HG03442 (cell line): Measurements from ENCODE around the gene ATP2B1.
A peak's percentile ranks its signal among the peaks of the same experiment; 100 is the strongest.
"Not testable (repeated sequence)": the region's sequence is repeated elsewhere in the genome, so short reads cannot be mapped to it uniquely, and the experiment has no call there.

ENCODE experiments used
- ATAC-seq: cut with Tn5 transposase; IDR thresholded peaks from one replicate; pipeline ENCODE4 v1.9.1; 2021; ENCODE audit warnings: mild to moderate bottlenecking, moderate library complexity; ENCODE audit not compliant: unreplicated experiment

Gene ATP2B1

DNA sequence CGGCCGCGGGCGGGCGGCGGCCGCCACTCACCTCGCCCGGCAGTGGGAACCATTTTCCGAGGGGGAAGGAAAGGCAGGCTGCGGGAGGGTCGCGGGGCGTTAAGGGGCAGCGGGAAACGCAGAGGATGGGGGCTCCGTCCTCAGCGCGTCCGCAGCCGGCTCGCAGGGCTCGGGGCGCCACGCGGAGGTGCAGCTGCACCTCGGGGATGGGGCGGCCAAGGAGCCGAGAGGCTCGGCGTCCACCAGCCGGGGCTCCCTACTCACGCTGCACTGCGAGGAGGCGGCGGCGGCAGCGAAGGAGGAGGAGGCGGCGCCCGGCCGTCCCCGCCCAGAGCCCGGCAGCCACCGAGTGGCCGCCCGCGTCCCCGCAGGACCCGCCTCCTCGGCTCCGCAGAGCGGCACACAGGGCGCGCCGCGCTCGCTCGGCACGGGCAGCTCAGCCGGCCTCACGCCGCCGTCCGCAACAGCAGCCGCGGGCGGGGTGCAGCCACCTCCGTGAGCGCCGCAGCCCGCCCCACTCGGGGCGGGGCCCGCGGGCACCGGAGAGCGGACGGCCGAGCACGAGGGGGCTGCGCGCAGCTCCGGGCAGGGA is at the start of gene ATP2B1:
Gene ATP2B1 (minus strand): TSS at position 274 of the 592 bp plus-strand sequence. CDS start 52,952 bp downstream, outside the sequence.
- peak; percentile 55 for ATAC-seq

DNA sequence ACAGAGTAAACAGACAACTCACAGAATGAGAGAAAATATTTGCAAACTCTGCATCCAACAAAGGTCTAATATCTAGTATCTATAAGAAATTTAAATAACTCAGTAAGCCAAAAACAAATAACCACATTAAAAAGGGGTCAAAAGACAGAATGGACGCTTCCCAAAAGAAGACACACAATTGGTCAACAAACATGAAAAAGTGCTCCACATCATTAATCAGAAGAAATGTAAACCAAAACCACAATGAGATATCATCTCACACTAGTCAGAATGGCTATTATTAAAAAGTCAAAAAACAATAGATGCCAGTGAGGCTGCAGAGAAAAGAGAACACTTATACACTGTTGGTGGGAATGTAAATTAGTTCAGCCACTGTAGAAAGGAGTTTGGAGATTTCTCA is 49.3 kb upstream of the ATP2B1 start:
- ATAC-seq: not testable (repeated sequence)

DNA sequence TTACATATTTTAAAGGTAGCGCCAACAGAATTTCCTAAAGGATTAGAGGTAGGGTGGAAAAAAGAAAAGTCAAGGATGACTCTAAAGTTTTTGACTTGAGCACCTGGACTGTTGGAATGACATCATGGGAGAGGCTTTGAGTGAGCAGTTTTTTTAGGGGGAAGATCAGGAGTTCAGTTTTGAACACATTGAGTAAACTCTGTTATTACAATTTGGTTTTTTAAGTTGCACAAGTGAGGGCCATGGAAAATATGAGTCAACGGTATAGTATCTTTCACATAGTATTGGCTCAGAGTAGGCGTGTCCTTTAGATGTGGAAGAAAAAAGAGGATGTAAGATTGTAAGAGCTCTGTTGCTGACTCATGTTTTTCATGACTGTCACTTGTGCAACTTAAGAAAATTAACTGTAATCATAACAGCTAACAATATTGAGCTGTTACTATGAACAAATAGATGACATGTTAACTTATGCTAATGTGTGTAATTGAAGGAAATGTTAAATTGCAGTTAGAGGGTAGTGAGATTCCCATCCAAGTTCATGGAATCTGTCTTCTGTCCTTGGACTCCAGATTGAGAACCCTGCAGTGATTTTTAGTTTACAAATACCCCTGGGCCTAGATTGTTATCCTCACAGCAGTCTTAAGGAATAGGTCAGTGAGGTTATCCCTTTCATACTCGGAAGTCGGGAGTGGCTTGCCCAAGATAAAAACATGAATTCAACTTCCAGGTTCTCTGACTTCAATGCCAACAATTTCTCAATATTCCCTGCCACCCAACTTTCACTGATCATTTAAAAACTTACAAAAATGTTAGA is 48.2 kb upstream of the ATP2B1 start:
- peak; percentile 96 for ATAC-seq

DNA sequence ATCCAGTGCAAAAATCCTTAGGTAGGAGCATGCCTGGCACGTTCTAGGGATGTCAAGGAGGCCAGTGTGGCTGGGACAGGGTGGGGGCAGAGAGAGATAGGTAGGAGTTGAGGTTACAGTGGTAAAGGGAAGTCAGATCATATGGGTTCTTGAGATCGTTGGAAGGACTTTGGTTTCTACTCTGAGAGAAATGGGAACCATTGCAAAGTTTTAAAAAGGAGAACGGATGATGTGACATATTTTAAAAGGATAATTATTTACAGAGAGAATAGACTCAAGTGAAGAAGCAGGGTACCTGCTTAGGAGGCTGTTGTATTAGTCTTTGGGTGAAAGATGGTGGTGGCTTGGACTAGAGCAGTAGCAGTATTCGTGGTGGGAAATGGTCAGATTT is 47.6 kb upstream of the ATP2B1 start:
- ATAC-seq: no peak

- no peak for ATAC-seq
Observed at GRCh38 chr12:89753997-89754396, 45.4 kb upstream of the ATP2B1 start.

GRCh38 chr12:89752341-89752740 is 43.7 kb upstream of the ATP2B1 start:
- ATAC-seq: no peak

DNA sequence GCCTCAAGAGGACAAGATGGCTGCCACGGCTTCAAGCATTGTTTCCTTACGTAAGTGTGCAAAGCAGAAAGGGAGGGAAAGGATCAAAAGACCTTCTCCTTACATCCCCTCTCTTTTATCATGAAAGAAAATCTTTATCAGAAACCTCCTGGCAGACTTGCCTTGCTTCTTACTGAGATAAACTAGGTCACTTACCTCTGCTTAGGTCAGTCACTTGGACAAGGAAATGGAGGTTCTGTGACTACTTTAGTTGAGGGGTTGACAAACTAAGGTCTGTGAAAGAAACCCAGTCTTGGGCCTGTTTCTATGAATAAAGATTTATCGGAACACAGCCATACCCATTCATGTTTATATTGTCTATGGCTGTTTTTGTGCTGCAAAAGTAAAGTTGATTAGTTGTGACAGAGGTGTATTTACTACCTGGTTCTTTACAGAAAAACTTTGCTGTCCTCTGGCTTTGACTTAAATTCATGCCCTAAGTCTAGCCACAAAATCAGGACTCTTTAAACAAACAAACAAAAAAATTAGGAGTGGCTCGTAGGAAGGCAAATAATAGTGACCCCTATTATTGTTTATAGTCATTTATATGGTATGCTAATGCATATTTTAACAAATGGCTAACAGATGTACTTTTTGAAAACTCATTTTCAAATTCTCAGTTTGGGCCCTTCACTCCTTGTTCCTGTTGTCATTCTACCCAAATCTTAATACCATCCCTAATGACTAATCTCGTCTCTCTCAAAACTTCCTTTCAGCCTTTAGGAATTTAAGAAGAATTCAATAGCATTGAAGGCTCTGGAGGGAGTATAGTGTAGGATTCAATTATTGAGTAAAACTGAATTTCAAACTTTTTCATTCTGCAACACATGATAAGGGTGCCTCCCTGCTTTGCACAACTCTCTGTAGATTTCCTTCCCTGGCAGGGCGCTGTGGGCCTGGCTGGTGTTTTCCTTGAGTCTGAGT is 42.0 kb upstream of the ATP2B1 start:
- no peak for ATAC-seq

- no peak for ATAC-seq
Observed at GRCh38 chr12:89748791-89749190, 40.2 kb upstream of the ATP2B1 start.

DNA sequence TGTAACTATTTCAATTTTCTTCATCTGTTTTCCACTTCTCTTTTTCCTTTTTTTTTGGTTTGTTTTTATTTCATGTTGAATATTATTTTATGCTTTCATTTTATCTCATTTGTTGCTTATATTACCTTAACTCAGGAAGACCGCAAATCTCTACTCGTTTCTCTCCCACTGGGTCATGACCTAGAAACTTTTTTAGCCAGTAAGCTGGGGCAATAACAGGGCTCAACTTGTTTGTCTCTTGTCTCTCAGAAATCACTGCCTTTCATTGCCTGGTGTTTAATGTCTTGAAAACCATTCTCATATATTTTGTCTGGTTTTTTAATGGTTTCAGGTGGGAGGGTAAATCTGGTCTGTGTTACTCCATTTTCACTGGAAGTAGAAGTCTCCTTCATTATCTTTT is 36.6 kb upstream of the ATP2B1 start:
- ATAC-seq: no peak

- ATAC-seq: no peak
Observed at GRCh38 chr12:89742337-89743022, 33.8 kb upstream of the ATP2B1 start.

GRCh38 chr12:89740943-89741342 is 32.3 kb upstream of the ATP2B1 start:
- ATAC-seq: no peak

DNA sequence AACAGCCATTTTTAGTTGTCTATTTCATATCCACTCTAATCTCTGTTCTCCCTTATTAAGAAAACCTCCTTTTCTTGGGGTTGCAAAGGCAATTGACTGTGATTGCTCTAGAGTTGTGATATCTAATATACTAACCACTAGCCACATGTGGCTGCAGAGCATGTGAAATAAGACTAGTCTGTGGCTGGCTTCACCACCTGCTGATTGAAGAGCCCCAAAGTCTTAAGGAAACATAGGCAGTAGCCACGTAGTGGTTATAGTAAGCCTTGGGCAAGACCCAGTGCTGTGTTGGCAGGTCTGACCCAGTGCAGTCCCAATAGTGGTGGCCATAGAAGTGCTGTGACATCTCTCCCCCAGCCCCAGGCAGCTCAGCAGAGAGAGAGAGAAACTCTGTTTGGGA is 28.4 kb upstream of the ATP2B1 start:
- no peak for ATAC-seq

DNA sequence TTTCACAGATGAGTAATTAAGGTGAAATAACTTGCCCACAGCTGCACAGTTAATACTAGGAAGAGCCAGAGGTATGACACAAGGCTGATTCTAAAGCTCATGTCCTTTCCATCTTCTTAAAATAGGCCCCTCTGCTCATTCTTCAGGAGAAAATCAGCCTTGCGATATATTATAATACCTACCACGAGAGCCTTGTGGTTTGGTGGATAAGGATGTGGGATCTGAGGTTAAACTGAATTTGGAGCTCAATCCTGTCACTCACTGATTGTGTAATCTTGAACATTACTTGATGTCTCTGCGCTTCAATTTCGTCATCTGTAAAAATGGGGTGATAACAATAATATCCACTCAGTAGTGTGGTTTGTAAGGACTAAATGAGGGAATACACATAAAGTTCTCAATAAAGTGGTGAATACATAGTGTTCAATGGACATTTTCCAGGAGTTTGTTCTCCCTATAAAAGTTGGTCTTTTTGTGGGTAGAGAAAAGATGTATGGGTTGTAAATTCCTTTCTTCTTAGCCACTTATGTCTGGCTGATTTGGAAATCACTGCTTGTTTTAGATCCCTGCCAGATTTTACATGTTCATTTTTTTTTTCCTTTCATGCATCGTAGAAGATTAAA is 25.1 kb upstream of the ATP2B1 start:
- ATAC-seq: no peak

DNA sequence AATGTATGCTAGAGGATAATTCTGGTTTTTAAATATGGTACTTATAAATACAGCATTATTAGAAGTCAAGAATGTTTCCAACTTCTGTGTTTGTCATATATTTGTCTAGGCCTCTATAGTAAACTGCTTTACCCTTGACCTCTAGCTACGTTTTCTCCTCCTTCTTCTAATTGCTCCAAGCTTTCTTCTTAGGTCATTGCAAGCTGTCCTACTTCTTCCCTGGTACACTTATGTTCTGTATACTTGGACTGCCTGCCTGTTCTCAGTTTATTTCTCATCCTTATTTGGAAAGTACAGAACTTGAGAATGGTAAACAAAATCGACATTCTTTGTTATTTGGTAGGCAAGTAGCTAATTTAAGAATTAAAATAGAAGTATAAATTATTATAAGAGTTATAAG is 23.9 kb upstream of the ATP2B1 start:
- no peak for ATAC-seq

GRCh38 chr12:89731614-89732013 is 23.0 kb upstream of the ATP2B1 start:
- no peak for ATAC-seq

- no peak for ATAC-seq
Observed at GRCh38 chr12:89731089-89731488, 22.5 kb upstream of the ATP2B1 start.

- no peak for ATAC-seq
Observed at GRCh38 chr12:89729946-89730459, 21.4 kb upstream of the ATP2B1 start.

- no peak for ATAC-seq
Observed at GRCh38 chr12:89723276-89723675, 14.6 kb upstream of the ATP2B1 start.

DNA sequence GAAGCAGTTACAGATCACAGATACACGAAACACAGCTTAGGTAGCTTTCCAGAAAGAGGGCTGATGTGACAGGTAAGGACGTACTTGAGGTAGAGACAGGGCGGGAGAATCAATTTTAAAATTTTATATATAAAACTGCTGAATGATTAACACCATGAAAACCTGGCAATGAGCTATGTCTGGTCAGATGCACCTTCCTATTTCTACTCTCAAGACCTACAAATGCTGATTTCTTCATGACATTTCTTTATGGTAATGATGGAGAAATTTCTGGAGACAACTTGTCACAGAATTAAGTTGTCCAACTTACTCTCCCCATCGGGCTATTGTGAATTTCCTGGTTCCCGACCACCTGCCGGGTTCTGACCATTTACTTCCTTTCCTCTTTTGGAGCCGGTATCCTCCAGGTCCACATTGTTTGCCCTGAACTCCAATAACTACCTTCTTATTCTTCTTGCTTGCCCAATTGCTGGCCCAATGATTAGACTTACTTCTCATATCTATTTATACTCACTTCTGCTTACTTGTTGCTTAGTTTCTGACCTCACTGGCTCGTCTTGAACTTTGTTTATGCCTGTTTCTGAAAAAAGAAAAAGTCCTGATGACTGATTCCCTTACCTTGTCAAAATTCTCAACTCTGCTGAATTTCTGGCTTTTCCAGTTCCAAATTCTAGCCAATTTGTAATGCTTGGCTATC is 12.8 kb upstream of the ATP2B1 start:
- peak; percentile 98 for ATAC-seq
